A673 (cell line): ENCODE data around the gene BLTP2. TPM values are rescaled to one million over a fixed set of nuclear protein-coding genes. Genes with fewer than 3 reads are reported as not detected.

Experiments used
- BruUV-seq: library from RNA; stranded (reverse); fragments of 400-500 nt; replicated peaks from 2 replicates; lab custom pipeline; 2021; lab: Mats Ljungman, UMichigan
- CTCF ChIA-PET: fragments of 300-600 bp; sonication (Branson Sonifier 250); formaldehyde crosslinking; loops from one replicate; lab custom pipeline; 2022; ENCODE audit warnings: antibody characterized with exemption; lab: Charles Lee
- POLR2A ChIA-PET: fragments of 300-600 bp; sonication (Branson Sonifier 250); formaldehyde crosslinking; loops from one replicate; lab custom pipeline; 2022; ENCODE audit warnings: antibody characterized with exemption; ENCODE audit not compliant: low non-redundant PET; lab: Charles Lee
- DNase-seq: peaks from one replicate; pipeline ENCODE4 v3.0.0-alpha.2; 2015; ENCODE audit warnings: low spot score
- H3K27ac ChIP-seq: fragments of 200-600 bp; sonication (generic); 2 replicates; pipeline ENCODE4 v1.5.1; 2016; ENCODE audit warnings: mixed run types, low read depth, mild to moderate bottlenecking, mixed read lengths, antibody characterized with exemption, low read length; ENCODE audit not compliant: poor library complexity, severe bottlenecking
- H3K27me3 ChIP-seq: fragments of 200-600 bp; sonication (generic); replicated peaks from 2 replicates; pipeline ENCODE4 v1.6.1; 2017; ENCODE audit warnings: mixed run types, low read depth, mild to moderate bottlenecking, mixed read lengths, antibody characterized with exemption, low read length; ENCODE audit not compliant: insufficient read depth, poor library complexity
- H3K36me3 ChIP-seq: fragments of 200-600 bp; sonication (generic); 2 replicates; pipeline ENCODE4 v1.6.1; 2016; ENCODE audit warnings: mixed run types, mild to moderate bottlenecking, mixed read lengths, antibody characterized with exemption, low read length; ENCODE audit not compliant: insufficient read depth, poor library complexity, severe bottlenecking
- H3K4me1 ChIP-seq: fragments of 200-600 bp; sonication (generic); 2 replicates; pipeline ENCODE4 v1.6.1; 2017; ENCODE audit warnings: mixed run types, mild to moderate bottlenecking, mixed read lengths, antibody characterized with exemption, low read length; ENCODE audit not compliant: insufficient read depth, poor library complexity, severe bottlenecking
- H3K4me3 ChIP-seq: fragments of 200-600 bp; sonication (generic); 2 replicates; pipeline ENCODE4 v1.5.1; 2016; ENCODE audit warnings: low read depth, mixed run types, mild to moderate bottlenecking, mixed read lengths, low read length; ENCODE audit not compliant: poor library complexity, severe bottlenecking
- H3K9me3 ChIP-seq: fragments of 200-600 bp; sonication (generic); 2 replicates; pipeline ENCODE4 v1.6.1; 2016; ENCODE audit warnings: mixed run types, low read depth, mild to moderate bottlenecking, mixed read lengths, antibody characterized with exemption, low read length; ENCODE audit not compliant: poor library complexity, severe bottlenecking
- EZH2 ChIP-seq: fragments of 200-600 bp; sonication (generic); IDR thresholded peaks from 2 replicates; pipeline ENCODE4 v1.6.1; 2017; ENCODE audit warnings: borderline replicate concordance, low read depth, mild to moderate bottlenecking, mixed read lengths, antibody characterized with exemption, low read length; ENCODE audit not compliant: poor library complexity, severe bottlenecking
- intact Hi-C: fragments of 100-400 bp; cut with micrococcal nuclease; formaldehyde crosslinking; loops from one replicate; pipeline ENCODE4 v1.10.0; 2022; ENCODE audit not compliant: unreplicated experiment
- total RNA-seq: library from RNA; stranded (reverse); gene quantifications from 2 replicates; pipeline ENCODE4 v1.2.3, GENCODE V29; 2021
- TF ChIP-seq, protein P1 (sequence below): fragments of 300-800, 200-600 bp; sonication (generic); conservative IDR thresholded peaks from 2 replicates; pipeline ENCODE4 v1.5.1; 2017; ENCODE audit warnings: low read depth, mild to moderate bottlenecking, antibody characterized with exemption, low read length, moderate library complexity, mixed read lengths

Gene BLTP2
- total RNA-seq, 1 experiment from 2014 or later: 198 TPM

DNA sequence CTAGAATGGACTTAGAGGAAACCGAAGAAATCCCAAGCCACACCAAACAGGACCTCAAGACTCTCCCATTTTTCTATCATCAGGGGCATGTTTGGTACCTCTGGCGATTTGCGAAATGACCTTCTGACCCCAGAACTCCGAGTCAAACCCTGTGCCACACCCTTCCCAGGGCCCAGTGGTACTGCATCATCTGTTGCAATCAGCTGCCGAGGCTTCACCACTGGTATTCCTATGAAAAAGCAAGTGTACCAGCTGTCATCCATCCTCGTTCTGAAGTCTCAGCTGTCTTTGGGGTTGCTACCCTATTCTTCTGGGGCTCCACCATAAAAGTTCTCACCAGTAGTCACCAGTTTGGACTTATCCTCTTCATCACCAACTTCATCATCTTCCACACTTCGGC, 28.7 kb downstream of the BLTP2 start:
- POLR2A ChIA-PET: no interaction called here

GRCh38 chr17:28615260-28615940, 29.6 kb downstream of the BLTP2 start:
- TF ChIP-seq EZH2: no peak
- TF ChIP-seq, protein P1, sequence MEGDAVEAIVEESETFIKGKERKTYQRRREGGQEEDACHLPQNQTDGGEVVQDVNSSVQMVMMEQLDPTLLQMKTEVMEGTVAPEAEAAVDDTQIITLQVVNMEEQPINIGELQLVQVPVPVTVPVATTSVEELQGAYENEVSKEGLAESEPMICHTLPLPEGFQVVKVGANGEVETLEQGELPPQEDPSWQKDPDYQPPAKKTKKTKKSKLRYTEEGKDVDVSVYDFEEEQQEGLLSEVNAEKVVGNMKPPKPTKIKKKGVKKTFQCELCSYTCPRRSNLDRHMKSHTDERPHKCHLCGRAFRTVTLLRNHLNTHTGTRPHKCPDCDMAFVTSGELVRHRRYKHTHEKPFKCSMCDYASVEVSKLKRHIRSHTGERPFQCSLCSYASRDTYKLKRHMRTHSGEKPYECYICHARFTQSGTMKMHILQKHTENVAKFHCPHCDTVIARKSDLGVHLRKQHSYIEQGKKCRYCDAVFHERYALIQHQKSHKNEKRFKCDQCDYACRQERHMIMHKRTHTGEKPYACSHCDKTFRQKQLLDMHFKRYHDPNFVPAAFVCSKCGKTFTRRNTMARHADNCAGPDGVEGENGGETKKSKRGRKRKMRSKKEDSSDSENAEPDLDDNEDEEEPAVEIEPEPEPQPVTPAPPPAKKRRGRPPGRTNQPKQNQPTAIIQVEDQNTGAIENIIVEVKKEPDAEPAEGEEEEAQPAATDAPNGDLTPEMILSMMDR: no peak
- H3K27ac ChIP-seq: no peak overlapping the region
- intact Hi-C loops: no loop called here
- DNase-seq: no peak
- POLR2A ChIA-PET: no interaction called here
- H3K4me1 ChIP-seq: no peaks in the 10 kb centered on the region
- no peaks in the 10 kb centered on the region for H3K27me3 ChIP-seq
- H3K4me3 ChIP-seq: no peak overlapping the region
- H3K9me3 ChIP-seq: no peaks in the 10 kb centered on the region
- peaks cover 67% of the 10 kb centered on the region for H3K36me3 ChIP-seq
- CTCF ChIA-PET: interaction anchor here (0.6 kb wide), 1 partner anchor 1482 kb away, joined by 3 read pairs; no protein-coding TSS in a partner anchor
- no TSS peak for BruUV-seq

More for the DNA sequence above, 28.7 kb downstream of the BLTP2 start:
- no peak for DNase-seq
- no peak overlapping the region for H3K27ac ChIP-seq
- peaks cover 76% of the 10 kb centered on the region for H3K36me3 ChIP-seq
- intact Hi-C loops: no loop called here
- CTCF ChIA-PET: no interaction called here
- TF ChIP-seq, protein P1: no peak
- no peak for TF ChIP-seq EZH2
- no TSS peak for BruUV-seq
- no peak overlapping the region for H3K4me3 ChIP-seq
- H3K9me3 ChIP-seq: no peaks in the 10 kb centered on the region
- H3K27me3 ChIP-seq: no peaks in the 10 kb centered on the region
- no peaks in the 10 kb centered on the region for H3K4me1 ChIP-seq

DNA sequence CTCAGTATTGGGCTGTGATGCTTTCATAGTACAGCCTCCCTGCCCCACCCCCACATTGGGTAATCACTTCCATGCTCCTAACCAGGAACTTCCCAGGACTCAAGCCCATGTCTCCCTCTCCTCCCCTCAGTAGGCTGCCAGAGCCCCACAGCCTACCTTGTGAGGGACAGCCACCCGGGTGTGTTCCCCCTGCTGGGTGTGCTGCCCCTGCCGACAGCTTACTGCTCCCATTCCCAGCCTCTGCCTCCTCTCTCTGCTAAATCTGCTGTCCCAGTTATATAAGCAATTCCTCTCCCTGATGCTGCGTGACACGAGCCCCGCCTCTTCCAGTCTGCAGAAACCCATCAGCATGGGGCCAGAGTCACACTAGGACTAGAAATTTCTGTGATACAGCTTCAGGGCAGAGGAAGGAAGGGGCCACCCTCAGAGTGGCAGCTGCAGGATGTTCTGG, 31.0 kb downstream of the BLTP2 start, which contains the start of gene RSKR:
RSKR (minus strand) TSS at position 255 of the 451 bp plus-strand sequence; CDS start at position 231, 24 bp downstream.
- no peak within 1 kb of the TSS for H3K27ac ChIP-seq
- DNase-seq: no peak
- H3K27me3 ChIP-seq: no peaks in the 10 kb centered on the region
- H3K4me3 ChIP-seq: no peak within 1 kb of the TSS
- H3K9me3 ChIP-seq: no peaks in the 10 kb centered on the region
- H3K4me1 ChIP-seq: no peaks in the 10 kb centered on the region
- peaks cover 53% of the 10 kb centered on the region for H3K36me3 ChIP-seq
- no TSS peak for BruUV-seq
- intact Hi-C loops: loop anchor here (1.0 kb wide), 1 partner anchor 120 kb away; no protein-coding TSS in a partner anchor
- TF ChIP-seq, protein P1: no peak
- no peak for TF ChIP-seq EZH2
- CTCF ChIA-PET: interaction anchor here (1.2 kb wide), 1 partner anchor 15 kb away, joined by 3 read pairs; no protein-coding TSS in a partner anchor
- POLR2A ChIA-PET: no interaction called here
